Measurements from ENCODE around the gene NADK2.

NADK2 gene

DNA sequence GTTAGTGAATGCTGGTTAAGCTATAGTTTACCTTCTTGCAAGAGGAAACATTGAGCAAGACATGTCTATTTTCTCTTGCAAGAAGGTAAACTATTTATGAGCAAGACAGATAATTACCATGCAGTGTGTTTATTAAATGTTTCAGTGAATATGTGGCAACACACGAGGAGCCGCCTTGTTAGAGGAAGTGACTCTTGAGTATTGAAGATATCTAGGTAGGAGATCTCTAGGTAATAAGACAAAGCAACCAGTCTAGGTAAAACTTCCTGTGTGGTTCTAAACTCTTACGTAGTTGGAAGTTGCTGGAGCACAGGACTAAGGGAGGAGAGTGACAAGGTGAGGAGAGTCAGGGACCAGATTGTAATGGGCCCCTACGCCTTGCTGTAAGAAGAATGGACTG lies 73.0 kb downstream of the NADK2 start:
- in situ Hi-C loops (cut with MboI; ENCODE audit: low sequenced_read_pairs): no loop called here

DNA sequence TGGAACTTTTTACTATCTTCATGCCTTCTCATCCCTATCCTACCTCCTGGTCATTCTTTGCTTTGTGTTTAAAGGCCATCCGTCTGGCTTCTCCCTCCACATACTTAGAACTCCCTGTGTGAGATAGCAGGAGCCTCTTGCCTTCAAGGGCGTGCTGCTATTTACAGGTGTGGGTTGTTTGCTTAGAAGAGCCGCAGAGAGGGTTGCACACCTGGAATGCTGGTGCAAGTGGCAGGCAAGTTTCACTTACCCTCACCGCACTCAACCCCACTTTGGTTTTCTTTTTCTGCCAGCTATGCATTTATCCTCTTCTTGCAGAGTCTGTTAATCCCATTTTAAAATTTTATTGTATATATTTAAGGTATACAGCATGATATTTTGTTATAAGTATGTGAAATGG lies 77.3 kb downstream of the NADK2 start:
- in situ Hi-C loops (cut with MboI; ENCODE audit: low sequenced_read_pairs): no loop called here

DNA sequence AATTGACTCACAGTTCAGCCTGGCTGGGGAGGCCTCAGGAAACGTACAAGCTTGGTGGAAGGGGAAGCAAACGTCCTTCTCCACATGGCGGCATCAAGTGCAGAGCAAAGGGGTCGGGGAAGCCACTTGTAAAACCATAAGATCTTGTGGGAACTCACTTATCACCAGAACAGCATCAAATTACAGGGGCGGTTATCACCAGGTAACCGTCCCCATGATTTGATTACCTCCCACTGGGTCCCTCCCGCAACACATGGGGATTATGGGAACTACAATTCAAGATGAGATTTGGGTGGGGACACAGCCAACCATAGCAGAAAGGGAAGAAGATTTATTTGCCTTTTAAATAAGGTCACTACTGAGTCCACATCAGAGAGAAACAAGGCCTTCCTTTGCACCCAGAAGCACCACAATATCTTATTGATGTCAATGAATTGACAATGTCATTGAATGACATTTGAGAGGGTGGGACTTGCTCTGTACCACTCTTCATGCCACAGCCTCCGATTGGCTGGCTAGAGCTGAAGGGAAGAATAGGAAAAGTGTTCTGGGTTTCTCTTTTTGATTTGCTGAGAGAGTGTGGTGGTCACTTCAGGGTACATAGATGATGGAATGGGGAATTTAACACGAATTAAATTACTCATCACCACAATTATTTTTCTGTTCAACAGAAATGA lies 78.8 kb downstream of the NADK2 start:
- in situ Hi-C loops (cut with MboI; ENCODE audit: low sequenced_read_pairs): no loop called here

- in situ Hi-C loops (cut with MboI; ENCODE audit: low sequenced_read_pairs): no loop called here
Measured at GRCh38 chr5:36161361-36161760, 80.4 kb downstream of the NADK2 start.

DNA sequence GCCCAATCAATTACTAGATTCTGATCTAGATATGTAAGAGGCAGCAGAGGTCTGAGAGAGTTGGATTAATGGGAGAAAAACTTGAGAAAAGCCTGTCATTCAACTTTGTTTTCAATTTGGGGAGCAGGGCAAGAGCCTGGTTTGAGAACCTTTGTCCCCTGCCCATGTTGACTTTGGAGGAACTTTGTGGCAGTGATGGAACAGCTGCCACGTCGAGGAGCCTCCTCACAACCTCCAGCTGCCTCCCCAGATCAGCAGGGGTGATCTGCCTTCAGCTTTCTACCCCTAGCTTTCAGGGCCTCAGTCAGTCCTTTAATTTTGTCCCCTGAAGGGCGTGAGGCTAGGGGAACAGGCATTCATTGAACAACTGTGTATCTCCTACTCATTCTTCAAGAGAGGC lies 81.1 kb downstream of the NADK2 start:
- in situ Hi-C loops (cut with MboI; ENCODE audit: low sequenced_read_pairs): no loop called here

DNA sequence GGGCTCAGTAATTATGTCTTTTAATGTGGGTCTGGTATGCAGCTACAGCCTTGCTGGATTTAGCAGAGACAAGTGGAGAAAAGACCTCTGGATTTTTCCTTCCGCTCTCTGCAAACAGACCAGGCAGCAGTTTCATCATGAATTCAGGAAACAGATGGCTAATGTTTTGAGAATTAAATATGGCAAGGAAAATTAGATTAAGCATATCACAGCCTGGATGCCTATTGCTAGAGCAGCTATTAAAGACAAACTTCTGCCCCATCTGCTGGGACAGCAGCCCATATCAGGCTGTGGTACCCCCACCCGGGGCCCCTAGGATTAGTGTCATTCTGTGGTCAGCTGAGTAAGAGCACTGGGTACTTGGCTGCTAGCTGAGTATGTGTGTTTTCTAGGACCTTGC lies 83.6 kb downstream of the NADK2 start:
- in situ Hi-C loops (cut with MboI; ENCODE audit: low sequenced_read_pairs): no loop called here

DNA sequence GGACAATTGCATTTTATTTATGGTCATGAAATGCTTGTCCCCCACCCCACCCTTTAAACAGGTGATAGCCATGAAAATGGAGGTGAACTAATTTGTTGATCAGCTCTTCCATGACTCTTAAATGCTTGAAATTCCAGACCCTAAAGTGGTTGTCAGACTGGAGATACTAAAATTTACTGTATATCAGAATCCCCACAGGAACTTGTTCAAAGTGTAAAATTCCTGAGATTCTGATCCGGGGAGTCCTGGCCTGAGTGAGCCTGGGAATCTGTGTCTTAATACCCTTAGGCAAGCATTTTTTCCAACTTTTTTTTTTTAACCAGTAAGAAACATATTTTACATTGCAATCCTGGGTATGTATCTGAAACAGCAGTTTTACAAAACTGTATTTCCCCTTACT lies 85.1 kb downstream of the NADK2 start:
- in situ Hi-C loops (cut with MboI; ENCODE audit: low sequenced_read_pairs): no loop called here

DNA sequence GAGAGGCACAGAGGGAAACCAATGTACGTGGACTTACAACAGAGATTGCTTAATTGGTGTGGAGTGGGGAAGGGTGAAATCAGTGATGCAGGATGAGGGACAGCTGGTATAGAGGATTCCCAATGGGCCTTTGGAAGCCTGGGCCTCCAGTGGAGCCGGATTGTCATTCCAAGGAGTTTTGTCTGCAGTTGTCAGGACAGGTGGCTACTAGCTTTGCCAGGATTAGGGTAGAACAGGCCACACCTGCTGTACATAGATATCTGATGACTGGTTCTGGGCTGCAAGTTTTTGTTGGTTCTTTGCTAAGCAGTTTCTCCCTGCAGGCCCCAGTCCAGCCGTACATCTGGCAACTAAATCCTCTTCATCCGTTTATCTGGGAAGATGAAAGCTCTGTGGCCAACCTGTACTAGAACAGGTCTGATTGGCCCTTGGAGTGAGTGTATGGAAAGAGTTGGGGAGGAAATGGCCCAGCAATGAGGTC lies 85.6 kb downstream of the NADK2 start:
- in situ Hi-C loops (cut with MboI; ENCODE audit: low sequenced_read_pairs): no loop called here

GRCh38 chr5:36155291-36155690 lies 86.4 kb downstream of the NADK2 start:
- in situ Hi-C loops (cut with MboI; ENCODE audit: low sequenced_read_pairs): no loop called here

- in situ Hi-C loops (cut with MboI; ENCODE audit: low sequenced_read_pairs): no loop called here
Measured at GRCh38 chr5:36153726-36154125, 88.0 kb downstream of the NADK2 start.

GRCh38 chr5:36153298-36153677 lies 88.4 kb downstream of the NADK2 start:
- in situ Hi-C loops (cut with MboI; ENCODE audit: low sequenced_read_pairs): no loop called here

- in situ Hi-C loops (cut with MboI; ENCODE audit: low sequenced_read_pairs): no loop called here
Measured at GRCh38 chr5:36152324-36153297, 89.1 kb downstream of the NADK2 start.

- in situ Hi-C loops (cut with MboI; ENCODE audit: low sequenced_read_pairs): no loop called here
Measured at GRCh38 chr5:36151434-36152323, 90.0 kb downstream of the NADK2 start, which contains the start of the genes LMBRD2 and SKP2. LMBRD2 (minus strand) TSS chr5:36151887; CDS start chr5:36143349, 8,538 bp downstream. SKP2 (plus strand) TSS chr5:36152111; CDS start chr5:36152263, 152 bp downstream.

GRCh38 chr5:36150676-36151433 lies 90.9 kb downstream of the NADK2 start:
- in situ Hi-C loops (cut with MboI; ENCODE audit: low sequenced_read_pairs): no loop called here

GRCh38 chr5:36147681-36148080 lies 94.0 kb downstream of the NADK2 start:
- in situ Hi-C loops (cut with MboI; ENCODE audit: low sequenced_read_pairs): no loop called here

DNA sequence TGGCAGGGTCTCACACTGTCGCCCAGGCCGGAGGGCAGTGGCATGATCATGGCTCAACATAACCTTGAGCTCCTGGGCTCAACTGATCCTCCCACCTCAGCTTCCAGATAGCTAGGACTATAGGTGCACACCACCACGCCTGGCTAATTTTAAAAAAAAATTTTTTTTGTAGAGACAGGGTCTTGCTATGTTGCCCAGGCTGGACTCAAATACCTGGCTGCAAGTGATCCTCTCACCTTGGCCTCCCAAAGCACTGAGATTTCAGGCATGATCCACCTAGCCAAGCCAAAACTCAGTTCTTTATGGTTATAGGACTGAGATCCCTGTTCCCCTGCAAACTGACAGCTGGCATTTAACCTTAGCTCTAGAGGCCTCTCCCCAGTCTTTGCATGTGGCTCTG lies 95.3 kb downstream of the NADK2 start:
- in situ Hi-C loops (cut with MboI; ENCODE audit: low sequenced_read_pairs): no loop called here

GRCh38 chr5:36145311-36145710 lies 96.4 kb downstream of the NADK2 start:
- in situ Hi-C loops (cut with MboI; ENCODE audit: low sequenced_read_pairs): no loop called here
